IPS-20b (cell line): ENCODE results near the gene C9orf50.
A peak's percentile ranks its signal among the peaks of the same experiment; 100 is the strongest.

ENCODE experiments used
- H3K27ac ChIP-seq: one replicate; pipeline ENCODE4 v1.5.1; 2013; ENCODE audit warnings: low read length
- H3K27me3 ChIP-seq: 2 replicates; pipeline ENCODE4 v1.6.1; 2013; ENCODE audit warnings: mild to moderate bottlenecking, low read length, inconsistent platforms; ENCODE audit not compliant: insufficient read depth
- H3K36me3 ChIP-seq: 2 replicates; pipeline ENCODE4 v1.6.1; 2013; ENCODE audit warnings: low read depth, mild to moderate bottlenecking, inconsistent platforms, low read length, moderate library complexity; ENCODE audit not compliant: insufficient read depth
- H3K4me1 ChIP-seq: 2 replicates; pipeline ENCODE4 v1.6.1; 2013; ENCODE audit warnings: mild to moderate bottlenecking, control low read depth, inconsistent platforms, low read length, moderate library complexity; ENCODE audit not compliant: insufficient read depth
- H3K4me3 ChIP-seq: 2 replicates; pipeline ENCODE4 v1.5.1; 2013; ENCODE audit warnings: mild to moderate bottlenecking, low read length, inconsistent platforms
- H3K9ac ChIP-seq: 2 replicates; pipeline ENCODE4 v1.6.1; 2013; ENCODE audit warnings: low read depth, mild to moderate bottlenecking, inconsistent platforms, low read length, moderate library complexity
- H3K9me3 ChIP-seq: 2 replicates; pipeline ENCODE4 v1.6.1; 2013; ENCODE audit warnings: mild to moderate bottlenecking, low read depth, low read length, inconsistent platforms; ENCODE audit not compliant: insufficient read depth

Gene C9orf50

DNA sequence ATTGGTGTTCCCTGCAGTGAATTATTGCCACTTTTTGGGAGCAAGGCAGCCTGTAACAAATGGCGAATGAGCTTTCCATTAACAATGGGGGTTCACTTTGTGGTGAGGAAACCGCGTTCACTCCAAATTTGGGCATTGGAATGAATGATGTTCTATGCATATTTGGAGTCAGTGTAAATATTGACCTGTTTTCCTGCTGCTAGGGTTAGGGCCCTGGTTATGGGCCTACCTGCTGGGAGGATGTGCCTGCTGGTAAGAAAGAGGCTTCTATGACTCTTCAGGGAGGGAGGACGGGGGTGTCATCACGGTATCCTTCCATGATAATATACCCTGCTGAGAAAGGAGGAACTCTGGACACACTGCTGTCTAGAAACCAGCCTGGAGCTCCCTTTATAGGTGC lies 29.0 kb downstream of the C9orf50 start:
- Histone ChIP-seq H3K36me3 (no peaks in the 10 kb centered on the region), H3K9me3 (no peaks in the 10 kb centered on the region), H3K4me3 (no peak overlapping the region), H3K9ac (no peak overlapping the region), H3K27ac (no peak overlapping the region), H3K4me1 (peaks cover 5% of the 10 kb centered on the region; the same call in 1 of the 2 replicates), H3K27me3 (peaks cover 52% of the 10 kb centered on the region)

- no peaks in the 10 kb centered on the region; the same call in 1 of the 2 replicates for H3K4me1 ChIP-seq
- no peak overlapping the region for H3K4me3 ChIP-seq
- no peaks in the 10 kb centered on the region for H3K36me3 ChIP-seq
- peaks cover 50% of the 10 kb centered on the region for H3K27me3 ChIP-seq
- no peaks in the 10 kb centered on the region for H3K9me3 ChIP-seq
- no peak overlapping the region for H3K9ac ChIP-seq
- H3K27ac ChIP-seq = no peak overlapping the region
Observed at GRCh38 chr9:129590466-129590865, 30.4 kb downstream of the C9orf50 start.

GRCh38 chr9:129587487-129588262 lies 33.2 kb downstream of the C9orf50 start:
- H3K36me3 ChIP-seq = no peaks in the 10 kb centered on the region
- peaks cover 24% of the 10 kb centered on the region for H3K27me3 ChIP-seq
- no peak overlapping the region for H3K9ac ChIP-seq
- no peak overlapping the region for H3K4me3 ChIP-seq
- no peak overlapping the region for H3K27ac ChIP-seq
- no peaks in the 10 kb centered on the region; the same call in 1 of the 2 replicates for H3K4me1 ChIP-seq
- H3K9me3 ChIP-seq = no peaks in the 10 kb centered on the region

DNA sequence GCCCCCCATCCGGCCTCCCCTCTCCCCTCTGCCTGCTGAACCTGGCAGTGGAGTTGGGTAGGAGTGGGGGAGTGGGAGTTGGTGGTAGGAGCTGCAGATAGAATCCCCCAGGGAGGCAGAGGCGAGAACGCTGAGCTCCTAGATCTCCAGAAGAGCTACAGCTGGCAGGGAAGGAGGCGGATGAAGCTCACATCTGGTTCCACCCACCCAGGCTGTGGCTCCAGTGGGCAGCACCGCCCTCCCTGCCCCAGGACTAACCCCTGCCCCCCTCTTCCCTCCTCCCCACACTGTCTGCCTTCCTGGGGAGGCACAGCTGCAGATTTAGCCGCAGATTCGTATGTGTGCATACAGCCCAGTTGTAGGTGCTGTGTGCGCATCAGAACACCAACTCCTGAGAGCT lies 34.2 kb downstream of the C9orf50 start:
- Histone ChIP-seq H3K27me3 (peaks cover 20% of the 10 kb centered on the region), H3K9me3 (no peaks in the 10 kb centered on the region), H3K4me3 (no peak overlapping the region), H3K9ac (no peak overlapping the region), H3K4me1 (no peaks in the 10 kb centered on the region; the same call in 1 of the 2 replicates), H3K27ac (no peak overlapping the region), H3K36me3 (no peaks in the 10 kb centered on the region)

DNA sequence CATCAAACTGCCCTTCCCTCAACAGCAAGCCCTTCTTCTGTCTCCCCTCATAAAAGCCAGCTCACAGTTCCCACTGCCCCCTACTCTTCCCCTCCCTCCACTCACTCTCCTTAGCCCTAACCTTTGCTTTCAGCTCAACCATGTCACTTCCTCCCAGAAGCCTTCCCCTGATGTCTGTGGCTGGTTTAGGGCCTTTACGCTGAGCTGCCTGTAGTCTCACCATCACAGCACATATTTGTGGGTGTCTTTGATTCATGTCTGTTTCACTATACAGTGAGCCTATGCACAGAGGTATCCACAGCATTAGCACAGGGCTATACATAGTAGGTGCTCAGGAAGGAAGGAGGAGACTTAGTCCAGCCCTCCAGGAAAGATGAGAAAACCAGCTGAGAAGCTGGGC lies 34.7 kb downstream of the C9orf50 start:
- Histone ChIP-seq H3K36me3 (no peaks in the 10 kb centered on the region), H3K9me3 (no peaks in the 10 kb centered on the region), H3K4me1 (no peaks in the 10 kb centered on the region), H3K27me3 (peaks cover 20% of the 10 kb centered on the region), H3K4me3 (no peak overlapping the region), H3K9ac (no peak overlapping the region), H3K27ac (no peak overlapping the region)

GRCh38 chr9:129585352-129585751 lies 35.5 kb downstream of the C9orf50 start:
- H3K4me1 ChIP-seq = no peaks in the 10 kb centered on the region
- no peaks in the 10 kb centered on the region for H3K36me3 ChIP-seq
- H3K9me3 ChIP-seq = no peaks in the 10 kb centered on the region
- peaks cover 12% of the 10 kb centered on the region; the same call in 1 of the 2 replicates for H3K27me3 ChIP-seq
- H3K4me3 ChIP-seq = no peak overlapping the region
- no peak overlapping the region for H3K9ac ChIP-seq
- H3K27ac ChIP-seq = no peak overlapping the region

GRCh38 chr9:129584136-129584535 lies 36.8 kb downstream of the C9orf50 start:
- no peak overlapping the region for H3K4me3 ChIP-seq
- H3K27ac ChIP-seq = peak overlapping the region; percentile 2
- H3K36me3 ChIP-seq = no peaks in the 10 kb centered on the region
- H3K4me1 ChIP-seq = no peaks in the 10 kb centered on the region
- no peaks in the 10 kb centered on the region for H3K9me3 ChIP-seq
- H3K27me3 ChIP-seq = peaks cover 6% of the 10 kb centered on the region; the same call in 1 of the 2 replicates
- no peak overlapping the region for H3K9ac ChIP-seq

- Histone ChIP-seq H3K36me3 (no peaks in the 10 kb centered on the region), H3K9me3 (no peaks in the 10 kb centered on the region), H3K27me3 (no peaks in the 10 kb centered on the region), H3K27ac (no peak overlapping the region), H3K4me3 (no peak overlapping the region), H3K9ac (no peak overlapping the region), H3K4me1 (no peaks in the 10 kb centered on the region)
Observed at GRCh38 chr9:129583308-129584038, 37.4 kb downstream of the C9orf50 start.

GRCh38 chr9:129582855-129583254 lies 38.0 kb downstream of the C9orf50 start:
- Histone ChIP-seq H3K27me3 (no peaks in the 10 kb centered on the region), H3K36me3 (no peaks in the 10 kb centered on the region), H3K9ac (no peak overlapping the region), H3K9me3 (no peaks in the 10 kb centered on the region), H3K4me3 (no peak overlapping the region), H3K4me1 (no peaks in the 10 kb centered on the region), H3K27ac (no peak overlapping the region)

- Histone ChIP-seq H3K4me1 (no peaks in the 10 kb centered on the region), H3K4me3 (no peak overlapping the region), H3K27ac (no peak overlapping the region), H3K27me3 (no peaks in the 10 kb centered on the region), H3K9me3 (no peaks in the 10 kb centered on the region), H3K9ac (no peak overlapping the region), H3K36me3 (no peaks in the 10 kb centered on the region)
Observed at GRCh38 chr9:129581505-129582189, 39.3 kb downstream of the C9orf50 start.

GRCh38 chr9:129580211-129580915 lies 40.5 kb downstream of the C9orf50 start:
- no peaks in the 10 kb centered on the region for H3K36me3 ChIP-seq
- H3K9me3 ChIP-seq = no peaks in the 10 kb centered on the region
- no peak overlapping the region for H3K9ac ChIP-seq
- no peak overlapping the region for H3K27ac ChIP-seq
- no peaks in the 10 kb centered on the region for H3K27me3 ChIP-seq
- no peaks in the 10 kb centered on the region for H3K4me1 ChIP-seq
- no peak overlapping the region for H3K4me3 ChIP-seq
